SK-N-SH (cell line): ENCODE data around the gene NADSYN1.

Source experiments
- GABPA ChIP-seq: IDR thresholded peaks from 2 replicates; pipeline ENCODE4 v1.4.0; 2012; ENCODE audit warnings: low read depth, mild to moderate bottlenecking
- MXI1 ChIP-seq: IDR thresholded peaks from 2 replicates; pipeline ENCODE4 v1.6.1; 2012; ENCODE audit warnings: mild to moderate bottlenecking, low read depth, low read length, improper control_type of control experiment
- POLR2AphosphoS5 ChIP-seq: IDR thresholded peaks from 2 replicates; pipeline ENCODE4 v1.6.1; 2012; ENCODE audit warnings: low read depth, low read length

DNA sequence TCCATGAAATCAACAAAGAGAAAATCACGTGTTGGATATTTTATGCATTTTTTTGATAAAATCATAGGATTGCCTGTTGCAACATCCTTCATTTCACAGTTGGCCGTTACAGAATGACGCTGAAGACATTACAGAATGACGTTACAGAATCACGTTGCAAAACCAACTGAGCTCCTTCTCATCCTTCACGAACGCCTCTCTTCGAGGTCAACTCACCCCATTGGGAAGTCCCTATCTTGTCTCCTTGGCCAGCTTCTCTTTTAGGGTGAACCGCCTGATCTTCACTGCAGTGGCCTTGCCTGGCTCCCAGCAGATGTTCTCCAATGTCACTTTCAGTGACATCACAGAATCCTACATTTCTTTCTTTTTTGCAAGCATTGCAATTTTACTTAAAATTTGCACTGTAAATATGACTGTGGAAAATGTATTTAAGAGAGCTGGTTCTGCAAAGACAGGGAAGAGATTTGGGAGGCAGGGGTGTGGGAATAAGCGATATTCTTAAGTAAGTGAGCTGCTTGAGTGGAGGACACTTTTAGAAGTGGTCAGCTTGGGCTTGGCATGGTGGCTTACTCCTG, 79.1 kb downstream of the NADSYN1 start:
- no peak for TF ChIP-seq GABPA
- TF ChIP-seq MXI1 = no peak
- no peak for TF ChIP-seq POLR2AphosphoS5
